Hepatocyte (in vitro differentiated cells): ENCODE results near the gene UMAD1. TPM values are rescaled to one million over a fixed set of nuclear protein-coding genes. Genes with fewer than 3 reads are reported as not detected.
"Not testable (repeated sequence)": the region's sequence is repeated elsewhere in the genome, so short reads cannot be mapped to it uniquely, and the experiment has no call there.

Experiments
- DNase-seq: peaks from one replicate; pipeline ENCODE4 v3.0.0-alpha.2; 2016; ENCODE audit warnings: low spot score
- H2AFZ ChIP-seq: fragments of 200-600 bp; sonication (generic); 2 replicates; pipeline ENCODE4 v1.6.0; 2016; ENCODE audit warnings: antibody characterized with exemption, mild to moderate bottlenecking
- H3K27ac ChIP-seq: fragments of 200-600 bp; sonication (generic); 2 replicates; pipeline ENCODE4 v1.5.1; 2016; ENCODE audit warnings: mild to moderate bottlenecking
- H3K27me3 ChIP-seq: fragments of 200-600 bp; sonication (generic); 2 replicates; pipeline ENCODE4 v1.6.1; 2016
- H3K36me3 ChIP-seq: fragments of 200-600 bp; sonication (generic); replicated peaks from 2 replicates; pipeline ENCODE4 v1.5.1; 2016; ENCODE audit warnings: low read depth; ENCODE audit not compliant: insufficient read depth
- H3K4me1 ChIP-seq: fragments of 200-600 bp; sonication (generic); 2 replicates; pipeline ENCODE4 v1.5.1; 2016; ENCODE audit warnings: mild to moderate bottlenecking, moderate library complexity; ENCODE audit not compliant: insufficient read depth
- H3K4me2 ChIP-seq: fragments of 200-600 bp; sonication (generic); 2 replicates; pipeline ENCODE4 v1.6.0; 2016
- H3K4me3 ChIP-seq: fragments of 200-600 bp; sonication (generic); 2 replicates; pipeline ENCODE4 v1.5.1; 2016; ENCODE audit warnings: mild to moderate bottlenecking
- H3K79me2 ChIP-seq: fragments of 200-600 bp; sonication (generic); 2 replicates; pipeline ENCODE4 v1.6.0; 2017; ENCODE audit warnings: mild to moderate bottlenecking
- H3K9me2 ChIP-seq: fragments of 200-600 bp; sonication (generic); replicated peaks from 2 replicates; pipeline ENCODE4 v1.6.0; 2017; ENCODE audit warnings: mild to moderate bottlenecking; ENCODE audit not compliant: insufficient read depth
- H3K9me3 ChIP-seq: fragments of 200-600 bp; sonication (generic); 2 replicates; pipeline ENCODE4 v1.5.1; 2016; ENCODE audit warnings: low read depth, mild to moderate bottlenecking
- H4K20me1 ChIP-seq: fragments of 200-600 bp; sonication (generic); 2 replicates; pipeline ENCODE4 v1.6.0; 2016; ENCODE audit warnings: mild to moderate bottlenecking; ENCODE audit not compliant: insufficient read depth, poor library complexity, severe bottlenecking
- EZH2 ChIP-seq: fragments of 200-600 bp; sonication (generic); IDR thresholded peaks from 2 replicates; pipeline ENCODE4 v1.6.1; 2016; ENCODE audit warnings: antibody characterized with exemption, mild to moderate bottlenecking, borderline replicate concordance
- EZH2phosphoT487 ChIP-seq: fragments of 200-600 bp; sonication (generic); IDR thresholded peaks from one replicate; pipeline ENCODE4 v1.6.1; 2018; ENCODE audit warnings: antibody characterized with exemption, mild to moderate bottlenecking, low read depth, moderate library complexity; ENCODE audit not compliant: unreplicated experiment, severe bottlenecking
- WGBS: methylation state at CpG from one replicate; pipeline ENCODE4 v1.1.6; 2016; ENCODE audit warnings: low lambda C conversion rate; ENCODE audit errors: missing lambda C conversion rate; 5-methylcytosine and 5-hydroxymethylcytosine counted together
- polyA plus RNA-seq: library from polyadenylated mRNA; unstranded; fragments of >200 nt; fragmentation: Nextera tagmentation; extraction: Ambion mirVana; gene quantifications from 2 replicates; pipeline ENCODE4 v1.2.1, GENCODE V29; 2016
- total RNA-seq: library from RNA; depleted of rRNA; stranded (reverse); fragments of >200 nt; gene quantifications from 2 replicates; pipeline ENCODE4 v1.2.3, GENCODE V29; 2014
- TF ChIP-seq, protein P1 (sequence below): fragments of 200-600 bp; sonication (generic); IDR thresholded peaks from 2 replicates; pipeline ENCODE4 v1.5.1; 2016; ENCODE audit warnings: antibody characterized with exemption, mild to moderate bottlenecking; ENCODE audit not compliant: poor library complexity

Gene UMAD1
- total and polyA plus RNA-seq, 2 experiments from 2014 or later, result 15.7 to 29.0 TPM

GRCh38 chr7:7819442-7820247 is 179.1 kb downstream of the UMAD1 start:
- Histone ChIP-seq H3K27ac (no peak overlapping the region), H3K36me3 (no peaks in the 10 kb centered on the region), H3K4me2 (no peak overlapping the region), H3K9me2 (no peaks in the 10 kb centered on the region), H2AFZ (no peak overlapping the region), H3K79me2 (peaks cover 2% of the 10 kb centered on the region), H4K20me1 (no peaks in the 10 kb centered on the region), H3K4me3 (no peak overlapping the region), H3K9me3 (no peaks in the 10 kb centered on the region), H3K27me3 (no peaks in the 10 kb centered on the region), H3K4me1 (no peaks in the 10 kb centered on the region)
- no peak for DNase-seq
- WGBS, result 89% methylated on average over 6 of the region's 6 CpGs
- TF ChIP-seq, protein P1, sequence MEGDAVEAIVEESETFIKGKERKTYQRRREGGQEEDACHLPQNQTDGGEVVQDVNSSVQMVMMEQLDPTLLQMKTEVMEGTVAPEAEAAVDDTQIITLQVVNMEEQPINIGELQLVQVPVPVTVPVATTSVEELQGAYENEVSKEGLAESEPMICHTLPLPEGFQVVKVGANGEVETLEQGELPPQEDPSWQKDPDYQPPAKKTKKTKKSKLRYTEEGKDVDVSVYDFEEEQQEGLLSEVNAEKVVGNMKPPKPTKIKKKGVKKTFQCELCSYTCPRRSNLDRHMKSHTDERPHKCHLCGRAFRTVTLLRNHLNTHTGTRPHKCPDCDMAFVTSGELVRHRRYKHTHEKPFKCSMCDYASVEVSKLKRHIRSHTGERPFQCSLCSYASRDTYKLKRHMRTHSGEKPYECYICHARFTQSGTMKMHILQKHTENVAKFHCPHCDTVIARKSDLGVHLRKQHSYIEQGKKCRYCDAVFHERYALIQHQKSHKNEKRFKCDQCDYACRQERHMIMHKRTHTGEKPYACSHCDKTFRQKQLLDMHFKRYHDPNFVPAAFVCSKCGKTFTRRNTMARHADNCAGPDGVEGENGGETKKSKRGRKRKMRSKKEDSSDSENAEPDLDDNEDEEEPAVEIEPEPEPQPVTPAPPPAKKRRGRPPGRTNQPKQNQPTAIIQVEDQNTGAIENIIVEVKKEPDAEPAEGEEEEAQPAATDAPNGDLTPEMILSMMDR, result no peak
- TF ChIP-seq EZH2, result no peak
- no peak for TF ChIP-seq EZH2phosphoT487

DNA sequence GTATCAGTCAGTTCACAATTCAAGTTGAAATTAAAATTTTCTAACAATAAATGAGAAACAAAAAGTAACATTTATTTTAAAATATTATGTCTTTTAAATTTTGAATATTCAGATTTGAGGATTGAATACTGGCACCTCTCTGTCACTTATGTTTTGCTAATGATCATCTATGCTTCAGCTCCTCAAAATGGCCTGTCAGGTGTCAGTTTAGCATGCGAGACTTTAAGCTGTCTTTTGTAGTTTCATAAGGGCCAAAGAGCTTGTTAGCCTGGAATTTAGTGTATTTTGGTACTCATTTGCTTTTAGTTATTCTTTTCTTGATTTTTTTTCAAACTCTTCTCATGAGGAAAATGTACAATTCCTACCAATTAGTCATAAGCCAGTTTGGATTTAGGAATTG is 179.9 kb downstream of the UMAD1 start:
- TF ChIP-seq, protein P1, result no peak
- no peak for TF ChIP-seq EZH2phosphoT487
- no peak overlapping the region for H3K4me3 ChIP-seq
- DNase-seq, result no peak
- no peak overlapping the region for H2AFZ ChIP-seq
- H3K36me3 ChIP-seq, result no peaks in the 10 kb centered on the region
- H3K79me2 ChIP-seq, result peaks cover 2% of the 10 kb centered on the region
- no peak overlapping the region for H3K4me2 ChIP-seq
- H4K20me1 ChIP-seq, result no peaks in the 10 kb centered on the region
- no peaks in the 10 kb centered on the region for H3K27me3 ChIP-seq
- 91% methylated on average over 1 of the region's 1 CpG for WGBS
- no peaks in the 10 kb centered on the region for H3K9me3 ChIP-seq
- H3K9me2 ChIP-seq, result no peaks in the 10 kb centered on the region
- H3K4me1 ChIP-seq, result no peaks in the 10 kb centered on the region
- H3K27ac ChIP-seq, result no peak overlapping the region

- no peaks in the 10 kb centered on the region for H3K36me3 ChIP-seq
- no peaks in the 10 kb centered on the region for H4K20me1 ChIP-seq
- 80% methylated on average over 3 of the region's 3 CpGs for WGBS
- no peaks in the 10 kb centered on the region for H3K4me1 ChIP-seq
- H3K4me3 ChIP-seq, result no peak overlapping the region
- no peaks in the 10 kb centered on the region for H3K9me2 ChIP-seq
- no peak overlapping the region for H3K4me2 ChIP-seq
- no peaks in the 10 kb centered on the region for H3K9me3 ChIP-seq
- peaks cover 2% of the 10 kb centered on the region for H3K79me2 ChIP-seq
- H3K27ac ChIP-seq, result no peak overlapping the region
- no peak overlapping the region for H2AFZ ChIP-seq
- no peaks in the 10 kb centered on the region for H3K27me3 ChIP-seq
- DNase-seq, result no peak
- TF ChIP-seq EZH2phosphoT487, result no peak
- TF ChIP-seq EZH2, result no peak
- TF ChIP-seq, protein P1, result no peak
These were observed 180.4 kb downstream of the UMAD1 start for GRCh38 chr7:7820939-7821338.

DNA sequence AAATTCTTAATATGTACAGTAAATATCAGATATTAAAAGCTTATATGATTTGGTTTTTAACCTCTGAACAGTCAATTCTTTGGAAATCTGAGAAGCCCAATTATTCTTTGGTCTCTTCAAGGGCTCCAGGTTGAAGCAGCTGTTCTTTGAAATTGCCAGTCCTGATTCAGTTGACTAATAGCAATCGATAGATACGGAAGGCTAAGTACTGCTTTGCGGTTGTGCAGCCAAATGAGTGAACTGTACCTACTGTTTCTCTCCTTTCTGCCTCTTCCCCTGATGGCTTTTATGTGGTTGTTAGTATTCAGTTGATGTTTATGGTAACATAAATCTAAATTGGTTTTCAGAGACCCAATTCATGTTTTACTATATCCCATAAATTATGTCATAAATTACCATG is 181.0 kb downstream of the UMAD1 start:
- Histone ChIP-seq H3K4me2 (no peak overlapping the region), H3K27me3 (no peaks in the 10 kb centered on the region), H2AFZ (no peak overlapping the region), H3K79me2 (peaks cover 2% of the 10 kb centered on the region), H3K27ac (no peak overlapping the region), H3K9me3 (no peaks in the 10 kb centered on the region), H3K9me2 (no peaks in the 10 kb centered on the region), H3K4me3 (no peak overlapping the region), H3K36me3 (no peaks in the 10 kb centered on the region), H3K4me1 (no peaks in the 10 kb centered on the region), H4K20me1 (no peaks in the 10 kb centered on the region)
- TF ChIP-seq, protein P1, result no peak
- TF ChIP-seq EZH2 (no peak), EZH2phosphoT487 (no peak)
- 85% methylated on average over 3 of the region's 3 CpGs for WGBS
- DNase-seq, result no peak

GRCh38 chr7:7825294-7825693 is 184.7 kb downstream of the UMAD1 start:
- H3K4me2 ChIP-seq, H3K4me1 ChIP-seq, H3K27ac ChIP-seq, H3K36me3 ChIP-seq, H3K9me3 ChIP-seq, H3K9me2 ChIP-seq, H3K79me2 ChIP-seq, H3K27me3 ChIP-seq, DNase-seq, H2AFZ ChIP-seq, H4K20me1 ChIP-seq, H3K4me3 ChIP-seq: not testable (repeated sequence)
